Measurements from ENCODE around the gene MMP24.
"Not testable (repeated sequence)": the region's sequence is repeated elsewhere in the genome, so short reads cannot be mapped to it uniquely, and the experiment has no call there.

MMP24 gene

GRCh38 chr20:35305682-35306556, 79.4 kb downstream of the MMP24 start:
- peak in 11 of 56 donors; percentile 2 to 72 (median 10) for DNase-seq

GRCh38 chr20:35306931-35307517, 80.5 kb downstream of the MMP24 start:
- DNase-seq, result peak in 32 of 56 donors; percentile 4 to 60 (median 16)

GRCh38 chr20:35307666-35308653, 81.5 kb downstream of the MMP24 start:
- DNase-seq, result peak in 52 of 56 donors; percentile 3 to 83 (median 54)

DNA sequence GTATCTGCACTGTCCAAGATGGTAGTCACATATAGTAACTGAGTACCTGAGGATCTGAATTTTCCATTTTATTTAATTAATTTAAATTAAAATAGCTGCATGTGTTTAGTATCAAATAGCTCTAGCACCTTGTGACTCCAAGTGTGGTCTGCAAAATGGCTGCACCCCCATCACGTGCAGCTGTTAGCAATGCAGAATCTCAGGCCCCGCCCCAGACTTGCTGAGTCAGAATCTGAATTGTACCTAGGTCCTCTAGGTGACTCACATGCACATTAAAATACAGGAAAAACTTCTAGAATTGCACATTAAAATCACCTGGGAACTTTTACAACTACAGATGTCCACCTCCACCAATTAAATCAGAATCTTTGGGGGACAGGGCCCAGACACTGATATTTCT, 84.9 kb downstream of the MMP24 start:
- DNase-seq, result peak in 3 of 56 donors; percentile 9 to 20 (median 19)

- no peak for DNase-seq
These were observed 85.3 kb downstream of the MMP24 start for GRCh38 chr20:35311822-35312221.

GRCh38 chr20:35312318-35312717, 85.8 kb downstream of the MMP24 start:
- no peak for DNase-seq

GRCh38 chr20:35314816-35315631, 88.5 kb downstream of the MMP24 start:
- peak in 1 of 56 donors; percentile 4 for DNase-seq

GRCh38 chr20:35315632-35316020, 89.1 kb downstream of the MMP24 start:
- DNase-seq, result not testable (repeated sequence)

DNA sequence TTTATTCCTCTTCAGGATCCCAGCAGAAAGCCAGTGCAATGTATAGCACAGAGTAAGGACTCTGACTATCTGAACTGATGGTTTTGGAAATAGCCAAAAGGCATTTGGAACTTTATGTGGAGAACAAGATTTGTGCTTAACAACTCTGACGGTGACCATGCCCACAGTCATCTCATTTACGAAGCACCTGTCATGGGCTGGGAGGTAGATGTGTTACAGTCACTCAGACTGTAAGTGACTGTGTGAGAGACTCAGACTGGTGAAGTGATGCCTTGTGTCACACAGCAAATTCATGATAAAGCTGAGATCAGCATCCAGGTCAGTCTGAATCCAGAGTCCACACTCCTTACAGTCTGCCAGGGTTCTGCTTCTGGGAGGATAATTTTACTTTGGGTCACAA, 89.6 kb downstream of the MMP24 start:
- DNase-seq, result no peak

- DNase-seq, result no peak
These were observed 91.1 kb downstream of the MMP24 start for GRCh38 chr20:35317416-35318210.

GRCh38 chr20:35318502-35319157, 92.1 kb downstream of the MMP24 start:
- DNase-seq, result no peak

DNA sequence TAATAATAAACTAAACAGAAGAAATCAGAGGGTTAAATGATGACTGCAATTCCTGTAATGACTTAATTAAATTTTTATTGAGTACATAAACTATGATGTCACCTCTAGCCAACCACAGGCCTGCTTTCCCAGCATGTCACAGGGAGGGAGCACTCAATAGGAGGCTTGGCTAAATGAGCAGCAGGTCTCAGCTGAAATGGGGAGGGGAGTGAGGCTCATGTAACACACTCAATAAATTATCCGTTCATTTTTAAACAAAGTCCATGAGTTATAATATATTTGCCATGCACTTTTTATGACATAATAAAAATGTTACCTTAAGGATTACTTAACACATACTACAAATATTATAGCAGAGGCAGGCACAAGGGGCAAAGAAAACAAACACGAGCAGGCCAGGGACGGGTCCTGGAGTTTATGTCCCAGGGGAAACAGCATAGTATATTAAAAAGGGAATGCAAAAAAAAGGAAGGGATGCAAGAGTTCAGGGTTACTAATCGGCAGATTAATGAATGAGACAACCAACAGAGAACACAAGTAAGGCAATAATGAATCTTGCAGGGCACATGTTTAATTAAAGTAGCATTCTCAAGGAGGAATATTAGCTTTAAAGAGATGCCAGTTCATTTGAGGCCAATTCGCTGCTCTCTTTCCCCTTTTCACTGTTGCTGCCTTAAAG, 92.8 kb downstream of the MMP24 start:
- DNase-seq, result no peak

DNA sequence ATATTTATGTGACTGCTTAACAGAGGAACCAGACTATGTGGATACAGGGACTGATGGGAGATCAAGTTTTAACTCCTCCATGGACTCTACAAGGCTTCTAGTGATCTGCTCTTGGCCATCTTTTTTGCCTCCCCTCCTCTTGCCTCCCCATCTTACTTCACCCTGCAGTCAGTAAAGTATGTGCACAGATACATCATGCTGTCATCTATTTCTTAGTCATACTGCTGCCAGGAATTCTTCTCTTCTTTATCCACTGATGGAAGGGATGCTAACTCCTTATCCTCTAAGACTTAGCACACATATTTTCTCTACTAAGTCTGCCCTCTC, 93.3 kb downstream of the MMP24 start:
- no peak for DNase-seq

DNA sequence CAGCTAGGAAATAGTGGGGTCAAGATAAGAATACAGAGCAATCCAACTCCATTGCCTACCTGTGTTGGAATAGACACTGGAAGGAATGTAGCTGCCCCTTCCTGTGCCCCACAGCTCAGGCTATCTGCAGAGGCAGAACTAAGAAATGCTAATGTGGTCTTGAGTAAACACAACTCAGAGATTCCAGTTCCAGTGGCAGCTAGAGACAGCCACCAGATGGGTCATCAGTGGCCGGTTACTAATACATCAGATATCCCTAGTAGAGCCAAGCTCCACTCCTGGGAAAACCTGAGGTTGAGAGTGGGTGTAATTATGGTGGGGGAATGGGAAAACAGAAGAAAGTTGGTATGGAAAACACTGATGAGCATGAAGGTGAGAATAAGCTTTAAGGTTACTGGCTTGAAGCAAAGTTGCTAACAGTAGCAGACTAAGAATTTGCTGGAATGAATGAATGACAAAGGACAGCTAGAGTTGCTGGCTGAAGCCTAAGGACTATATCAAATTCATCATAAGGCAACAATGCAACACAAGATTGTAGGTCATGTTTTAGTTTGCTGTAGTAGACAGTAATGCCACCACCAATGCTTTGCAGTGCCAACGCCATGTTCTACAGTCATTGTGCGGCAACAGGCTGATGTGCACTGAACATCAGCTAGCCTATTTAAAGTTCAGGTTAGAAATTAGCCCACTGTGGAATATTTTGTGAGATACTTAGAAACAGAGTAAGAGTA, 94.1 kb downstream of the MMP24 start:
- DNase-seq, result no peak

DNA sequence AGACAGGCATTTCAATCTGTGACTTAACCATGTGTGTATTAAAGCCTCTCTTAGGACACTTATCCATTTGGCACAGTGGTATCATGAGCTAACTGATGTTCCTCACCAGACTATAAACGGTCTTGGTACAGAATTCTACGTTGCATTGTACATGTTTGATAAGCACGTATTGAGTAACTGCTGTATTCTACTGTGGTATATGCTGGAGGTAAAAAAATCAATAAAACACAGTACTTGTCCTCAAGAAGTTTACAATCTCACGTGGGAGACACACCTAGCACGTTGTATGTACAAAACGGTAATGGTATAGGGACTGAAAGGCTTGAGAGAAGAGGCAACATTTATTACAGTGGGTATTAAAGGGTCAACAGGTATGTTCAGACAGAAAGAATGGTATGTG, 98.9 kb downstream of the MMP24 start:
- no peak for DNase-seq

- DNase-seq, result peak in 8 of 56 donors; percentile 4 to 22 (median 7)
These were observed 99.7 kb downstream of the MMP24 start for GRCh38 chr20:35326021-35326739.
